ENCODE measurements around the gene UBE2K. TPM values are rescaled to one million over a fixed set of nuclear protein-coding genes. Genes with fewer than 3 reads are reported as not detected.

UBE2K gene
- total RNA-seq, 4 donors from 2014 or later = 19.0 to 28.0 (median 24.5) TPM

DNA sequence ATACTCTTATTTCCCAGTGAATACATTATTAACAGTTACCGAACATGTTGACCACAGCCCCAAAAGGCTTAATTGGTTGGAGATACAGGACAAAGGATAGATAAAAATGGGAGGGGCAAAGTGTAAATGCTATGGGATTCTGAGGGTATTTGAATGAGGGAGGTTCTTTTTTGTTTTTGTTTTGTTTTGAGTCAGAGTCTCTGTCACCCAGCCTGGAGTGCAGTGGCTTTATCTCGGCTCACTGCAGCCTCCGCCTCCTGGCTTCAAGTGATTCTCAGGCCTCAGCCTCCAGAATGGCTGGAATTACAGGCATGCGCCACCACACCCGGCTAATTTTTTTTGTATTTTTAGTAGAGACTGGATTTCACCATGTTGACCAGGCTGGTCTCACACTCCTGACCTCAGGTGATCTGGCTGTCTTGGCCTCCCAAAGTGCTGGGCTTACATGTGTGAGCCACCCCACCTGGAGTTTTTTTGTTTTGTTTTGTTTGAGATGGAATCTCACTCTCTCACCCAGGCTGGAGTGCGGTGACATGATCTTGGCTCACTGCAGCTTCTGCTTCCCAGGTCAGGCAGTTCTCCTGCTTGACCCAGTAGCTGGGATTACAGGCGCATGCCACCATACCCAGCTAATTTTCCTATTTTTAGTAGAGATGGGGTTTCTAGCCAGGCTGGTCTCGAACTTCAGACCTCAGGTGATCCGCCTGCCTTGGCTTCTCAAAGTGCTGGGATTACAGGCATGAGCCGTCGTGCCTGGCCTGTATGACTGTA lies 9.0 kb downstream of the UBE2K start:
- Histone ChIP-seq H3K4me3 (no peak overlapping the region), H3K36me3 (peaks cover 0 to 13% (median 0%) of the 10 kb centered on the region in 3 donors), H3K9me3 (no peaks in the 10 kb centered on the region), H3K4me1 (peaks cover 0 to 39% (median 7%) of the 10 kb centered on the region in 4 donors), H3K27me3 (no peaks in the 10 kb centered on the region), H3K27ac (no peak overlapping the region)
- TF ChIP-seq, protein P1, sequence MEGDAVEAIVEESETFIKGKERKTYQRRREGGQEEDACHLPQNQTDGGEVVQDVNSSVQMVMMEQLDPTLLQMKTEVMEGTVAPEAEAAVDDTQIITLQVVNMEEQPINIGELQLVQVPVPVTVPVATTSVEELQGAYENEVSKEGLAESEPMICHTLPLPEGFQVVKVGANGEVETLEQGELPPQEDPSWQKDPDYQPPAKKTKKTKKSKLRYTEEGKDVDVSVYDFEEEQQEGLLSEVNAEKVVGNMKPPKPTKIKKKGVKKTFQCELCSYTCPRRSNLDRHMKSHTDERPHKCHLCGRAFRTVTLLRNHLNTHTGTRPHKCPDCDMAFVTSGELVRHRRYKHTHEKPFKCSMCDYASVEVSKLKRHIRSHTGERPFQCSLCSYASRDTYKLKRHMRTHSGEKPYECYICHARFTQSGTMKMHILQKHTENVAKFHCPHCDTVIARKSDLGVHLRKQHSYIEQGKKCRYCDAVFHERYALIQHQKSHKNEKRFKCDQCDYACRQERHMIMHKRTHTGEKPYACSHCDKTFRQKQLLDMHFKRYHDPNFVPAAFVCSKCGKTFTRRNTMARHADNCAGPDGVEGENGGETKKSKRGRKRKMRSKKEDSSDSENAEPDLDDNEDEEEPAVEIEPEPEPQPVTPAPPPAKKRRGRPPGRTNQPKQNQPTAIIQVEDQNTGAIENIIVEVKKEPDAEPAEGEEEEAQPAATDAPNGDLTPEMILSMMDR (IDR thresholded peaks at IDR 0.05) = no peak
- TF ChIP-seq POLR2A (IDR thresholded peaks at IDR 0.05) (no peak), EP300 (IDR thresholded peaks at IDR 0.05) (no peak)
- 92 to 93% methylated on average over 11 of the region's 11 CpGs for WGBS, 2 donors
- DNase-seq (ENCODE audit: low spot score in 2 of 2) = no peak

DNA sequence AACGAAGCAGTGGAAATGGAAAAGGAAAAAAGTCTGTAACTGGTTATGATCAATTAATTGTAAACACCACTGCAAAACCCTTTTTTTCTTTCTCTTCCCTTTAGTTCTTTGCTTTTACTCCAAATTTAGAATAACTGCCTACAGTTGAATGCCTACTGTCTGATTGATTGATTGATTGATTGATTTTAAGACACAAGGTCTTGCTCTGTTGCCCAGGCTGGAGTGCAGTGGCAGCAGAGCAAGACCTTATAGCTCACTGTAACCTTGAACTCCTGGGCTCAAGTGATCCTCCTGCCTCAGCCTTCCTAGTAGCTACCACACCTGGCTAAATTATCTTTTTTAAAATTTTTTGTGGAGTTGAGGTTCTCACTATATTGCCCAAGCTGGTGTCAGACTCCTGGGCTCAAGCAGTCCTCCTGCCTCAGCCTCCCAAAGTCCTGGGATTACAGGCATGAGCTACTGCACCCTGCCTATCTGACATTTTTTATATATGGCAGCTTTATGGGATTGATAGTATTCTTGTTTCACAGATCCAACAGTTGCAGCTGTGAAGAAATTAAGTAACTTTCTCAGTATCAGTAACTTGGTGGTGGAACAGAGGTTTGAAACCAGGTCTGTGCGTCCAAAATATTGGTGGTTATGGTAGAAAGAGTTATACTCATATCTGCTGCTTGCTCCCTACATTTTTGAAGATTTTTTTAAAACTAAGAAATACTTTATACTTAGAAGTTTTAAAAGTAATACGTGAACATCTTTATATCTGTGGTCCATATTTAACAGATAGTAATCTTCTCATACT lies 12.4 kb downstream of the UBE2K start:
- Histone ChIP-seq H3K27me3 (no peaks in the 10 kb centered on the region), H3K9me3 (no peaks in the 10 kb centered on the region), H3K4me1 (peaks cover 0 to 57% (median 20%) of the 10 kb centered on the region in 4 donors), H3K4me3 (no peak overlapping the region), H3K36me3 (no peaks in the 10 kb centered on the region), H3K27ac (no peak overlapping the region)
- WGBS, 2 donors = 74 to 79% methylated on average over 3 of the region's 3 CpGs
- no peak for DNase-seq (ENCODE audit: low spot score in 2 of 2)
- TF ChIP-seq, protein P1 (IDR thresholded peaks at IDR 0.05) = no peak

DNA sequence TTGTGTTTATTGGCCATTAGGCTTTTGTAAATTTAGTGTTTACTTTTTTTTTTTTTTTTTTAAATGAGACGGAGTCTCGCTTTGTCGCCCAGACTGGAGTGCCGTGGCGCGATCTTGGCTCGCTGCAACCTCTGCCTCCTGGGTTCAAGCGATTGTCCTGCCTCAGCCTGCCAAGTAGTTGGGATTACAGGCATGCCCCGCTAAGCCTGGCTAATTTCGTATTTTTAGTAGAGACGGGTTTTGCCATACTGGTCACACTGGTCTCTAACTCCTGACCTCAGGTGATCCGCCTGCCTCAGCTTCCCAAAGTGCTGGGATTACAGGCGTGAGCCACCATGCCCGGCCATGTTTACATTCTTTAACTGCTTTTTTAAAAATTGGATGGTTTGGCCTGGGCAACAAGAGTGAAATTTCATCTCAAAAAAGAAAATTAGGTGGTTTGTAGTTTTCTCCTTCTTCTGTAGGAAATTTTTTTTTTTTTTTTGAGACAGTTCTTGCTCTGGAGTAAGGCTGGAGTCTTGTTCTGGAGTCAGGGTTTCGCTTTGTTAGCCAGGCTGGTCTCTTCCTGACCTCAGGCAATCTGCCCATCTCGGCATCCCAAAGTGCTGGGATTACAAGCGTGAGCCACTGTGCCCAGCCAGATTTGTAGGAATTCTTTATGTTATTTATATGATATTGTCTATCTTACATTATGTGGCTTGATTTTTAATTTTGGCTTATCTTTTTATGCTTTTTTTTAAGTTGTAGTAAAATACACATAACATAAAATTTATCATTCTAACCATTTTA lies 15.1 kb downstream of the UBE2K start:
- Histone ChIP-seq H3K4me3 (no peak overlapping the region), H3K9me3 (no peaks in the 10 kb centered on the region), H3K36me3 (peaks cover 0 to 9% (median 0%) of the 10 kb centered on the region in 3 donors), H3K27me3 (no peaks in the 10 kb centered on the region), H3K27ac (peak overlapping the region in 1 of 4 donors; percentile 26), H3K4me1 (peaks cover 0 to 63% (median 18%) of the 10 kb centered on the region in 4 donors)
- WGBS, 2 donors = 88 to 90% methylated on average over 17 of the region's 17 CpGs
- DNase-seq (ENCODE audit: low spot score in 2 of 2) = no peak
- no peak for TF ChIP-seq EP300 (IDR thresholded peaks at IDR 0.05)
- no peak for TF ChIP-seq POLR2A (IDR thresholded peaks at IDR 0.05)
- TF ChIP-seq, protein P1 (IDR thresholded peaks at IDR 0.05) = no peak

DNA sequence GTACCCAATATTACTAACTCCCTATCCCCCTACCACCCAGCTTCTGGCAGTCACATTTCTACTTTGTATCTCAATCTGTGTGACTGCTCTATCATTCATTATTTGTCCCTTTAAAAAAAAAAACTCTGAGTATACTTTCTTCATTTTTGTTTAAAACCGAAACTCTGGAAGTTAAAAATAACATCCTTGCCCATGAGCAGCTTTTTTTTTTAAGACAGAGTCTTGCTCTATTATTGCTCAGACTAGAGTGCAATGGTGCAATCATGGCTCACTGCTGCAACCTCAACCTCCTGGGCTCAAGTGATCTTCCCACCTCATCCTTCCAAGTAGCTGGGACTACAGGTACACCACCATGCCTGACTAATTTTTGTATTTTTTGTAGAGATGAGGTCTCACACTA lies 15.8 kb downstream of the UBE2K start:
- no peaks in the 10 kb centered on the region for H3K9me3 ChIP-seq
- H3K36me3 ChIP-seq = peaks cover 0 to 16% (median 0%) of the 10 kb centered on the region in 3 donors
- peak overlapping the region in 1 of 4 donors; percentile 26 for H3K27ac ChIP-seq
- H3K4me3 ChIP-seq = no peak overlapping the region
- TF ChIP-seq POLR2A (IDR thresholded peaks at IDR 0.05) (no peak), EP300 (IDR thresholded peaks at IDR 0.05) (no peak)
- TF ChIP-seq, protein P1 (IDR thresholded peaks at IDR 0.05) = no peak
- WGBS, 2 donors = 14 to 17% methylated on average over 1 of the region's 1 CpG
- no peak for DNase-seq (ENCODE audit: low spot score in 2 of 2)
- no peaks in the 10 kb centered on the region for H3K27me3 ChIP-seq
- H3K4me1 ChIP-seq = peaks cover 0 to 57% (median 16%) of the 10 kb centered on the region in 4 donors
